ENCODE data around the gene PLCB4. TPM values are rescaled to one million over a fixed set of nuclear protein-coding genes. Genes with fewer than 3 reads are reported as not detected.

PLCB4 gene
- polyA plus RNA-seq, 1 donor (not counting 4 experiments of a cell fraction or from before 2014, with no cell fraction given), result 4.1 TPM

DNA sequence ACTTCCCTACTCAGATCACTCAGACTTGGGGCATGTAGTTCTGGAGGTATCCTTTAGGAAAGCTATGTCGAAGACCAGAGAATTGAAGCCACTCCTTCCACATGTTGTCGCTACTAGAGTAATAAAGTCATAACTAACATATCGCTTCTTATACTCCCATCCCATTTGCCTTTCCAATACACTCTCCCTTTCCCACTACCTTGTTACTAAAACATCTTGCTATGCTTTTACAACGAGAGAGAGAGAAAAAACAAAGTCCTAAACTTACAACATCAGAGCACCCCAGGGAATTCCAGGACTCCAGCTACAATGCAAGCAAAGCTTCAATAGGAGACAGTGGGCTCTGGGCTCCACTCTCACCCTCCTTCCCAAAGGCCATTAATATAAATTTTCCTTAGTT lies 440.4 kb downstream of the PLCB4 start:
- no peak for DNase-seq (ENCODE audit: low read depth, low spot score)
- Histone ChIP-seq H3K27ac (ENCODE audit: control insufficient read depth, insufficient read depth, low read length) (no peak overlapping the region), H4K20me1 (ENCODE audit: control insufficient read depth, extremely low read depth, insufficient read depth, low read length) (no peaks in the 10 kb centered on the region), H2AFZ (ENCODE audit: control insufficient read depth, low read length) (no peak overlapping the region), H3K79me2 (ENCODE audit: control insufficient read depth, insufficient read depth, low read length) (no peaks in the 10 kb centered on the region), H3K9me1 (ENCODE audit: control insufficient read depth, extremely low read depth, insufficient read depth, low read length) (no peaks in the 10 kb centered on the region), H3K4me1 (ENCODE audit: control insufficient read depth, extremely low read depth, insufficient read depth, low read length) (no peaks in the 10 kb centered on the region), H3K27me3 (ENCODE audit: control insufficient read depth, extremely low read depth, insufficient read depth, low read length) (peaks cover 57% of the 10 kb centered on the region), H3K9me3 (ENCODE audit: control insufficient read depth, low read depth, low read length) (no peaks in the 10 kb centered on the region), H3K36me3 (ENCODE audit: control insufficient read depth in 2 of 2, extremely low read depth in 1 of 2, insufficient read depth in 2 of 2, low read length in 2 of 2) (no peaks in the 10 kb centered on the region), H3K9ac (ENCODE audit: control insufficient read depth, extremely low read depth, insufficient read depth, low read length) (no peak overlapping the region), H3K4me2 (ENCODE audit: control insufficient read depth, extremely low read depth, insufficient read depth, low read depth, low read length) (no peak overlapping the region), H3K4me3 (ENCODE audit: control insufficient read depth in 2 of 3, extremely low read depth in 1 of 3, insufficient read depth in 2 of 3, low read depth in 1 of 3, low read length in 3 of 3) (no peak overlapping the region)
- dilution Hi-C loops (cut with MboI; ENCODE audit: extremely low pct_ligation_motif_present, low sequenced_read_pairs), result no loop called here
- FAIRE-seq, result no peak
- no peak for TF ChIP-seq EZH2 (IDR thresholded peaks at IDR 0.05; ENCODE audit: low read length)
- TF ChIP-seq, protein P1, sequence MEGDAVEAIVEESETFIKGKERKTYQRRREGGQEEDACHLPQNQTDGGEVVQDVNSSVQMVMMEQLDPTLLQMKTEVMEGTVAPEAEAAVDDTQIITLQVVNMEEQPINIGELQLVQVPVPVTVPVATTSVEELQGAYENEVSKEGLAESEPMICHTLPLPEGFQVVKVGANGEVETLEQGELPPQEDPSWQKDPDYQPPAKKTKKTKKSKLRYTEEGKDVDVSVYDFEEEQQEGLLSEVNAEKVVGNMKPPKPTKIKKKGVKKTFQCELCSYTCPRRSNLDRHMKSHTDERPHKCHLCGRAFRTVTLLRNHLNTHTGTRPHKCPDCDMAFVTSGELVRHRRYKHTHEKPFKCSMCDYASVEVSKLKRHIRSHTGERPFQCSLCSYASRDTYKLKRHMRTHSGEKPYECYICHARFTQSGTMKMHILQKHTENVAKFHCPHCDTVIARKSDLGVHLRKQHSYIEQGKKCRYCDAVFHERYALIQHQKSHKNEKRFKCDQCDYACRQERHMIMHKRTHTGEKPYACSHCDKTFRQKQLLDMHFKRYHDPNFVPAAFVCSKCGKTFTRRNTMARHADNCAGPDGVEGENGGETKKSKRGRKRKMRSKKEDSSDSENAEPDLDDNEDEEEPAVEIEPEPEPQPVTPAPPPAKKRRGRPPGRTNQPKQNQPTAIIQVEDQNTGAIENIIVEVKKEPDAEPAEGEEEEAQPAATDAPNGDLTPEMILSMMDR (optimal IDR thresholded peaks at IDR 0.05 in 1 of 3, IDR thresholded peaks at IDR 0.05 in 1 of 3, conservative IDR thresholded peaks at IDR 0.05 in 1 of 3; ENCODE audit: extremely low read depth in 1 of 3, insufficient read depth in 2 of 3, low read length in 3 of 3), result no peak

DNA sequence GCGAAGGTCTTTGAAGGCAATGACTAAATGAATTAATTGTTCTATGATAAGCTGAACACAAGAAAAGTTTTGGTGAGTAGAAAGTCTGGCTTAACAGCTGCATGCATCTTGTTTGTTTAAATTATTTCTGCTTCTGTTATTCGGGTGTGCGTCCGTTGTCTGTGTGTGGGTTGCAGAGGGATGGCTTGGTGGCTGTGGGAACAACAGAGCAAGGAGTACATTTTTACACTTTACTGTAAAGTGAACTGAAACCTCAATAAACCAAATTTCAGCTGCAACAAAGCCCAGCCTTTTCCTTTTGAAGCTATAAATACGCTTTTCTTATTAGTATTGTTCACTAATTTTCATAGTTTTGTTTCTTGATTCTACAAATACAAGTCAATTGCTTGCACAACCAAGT lies 442.0 kb downstream of the PLCB4 start:
- H3K9ac ChIP-seq (ENCODE audit: control insufficient read depth, extremely low read depth, insufficient read depth, low read length), result no peak overlapping the region
- no peak overlapping the region for H3K27ac ChIP-seq (ENCODE audit: control insufficient read depth, insufficient read depth, low read length)
- H3K27me3 ChIP-seq (ENCODE audit: control insufficient read depth, extremely low read depth, insufficient read depth, low read length), result peaks cover 68% of the 10 kb centered on the region
- H3K4me1 ChIP-seq (ENCODE audit: control insufficient read depth, extremely low read depth, insufficient read depth, low read length), result no peaks in the 10 kb centered on the region
- TF ChIP-seq, protein P1 (optimal IDR thresholded peaks at IDR 0.05 in 1 of 3, IDR thresholded peaks at IDR 0.05 in 1 of 3, conservative IDR thresholded peaks at IDR 0.05 in 1 of 3; ENCODE audit: extremely low read depth in 1 of 3, insufficient read depth in 2 of 3, low read length in 3 of 3), result no peak
- TF ChIP-seq EZH2 (IDR thresholded peaks at IDR 0.05; ENCODE audit: low read length), result no peak
- no peak overlapping the region for H3K4me3 ChIP-seq (ENCODE audit: control insufficient read depth in 2 of 3, extremely low read depth in 1 of 3, insufficient read depth in 2 of 3, low read depth in 1 of 3, low read length in 3 of 3)
- no peak for DNase-seq (ENCODE audit: low read depth, low spot score)
- H3K9me3 ChIP-seq (ENCODE audit: control insufficient read depth, low read depth, low read length), result no peaks in the 10 kb centered on the region
- no peaks in the 10 kb centered on the region for H4K20me1 ChIP-seq (ENCODE audit: control insufficient read depth, extremely low read depth, insufficient read depth, low read length)
- no peaks in the 10 kb centered on the region for H3K36me3 ChIP-seq (ENCODE audit: control insufficient read depth in 2 of 2, extremely low read depth in 1 of 2, insufficient read depth in 2 of 2, low read length in 2 of 2)
- no peak overlapping the region for H2AFZ ChIP-seq (ENCODE audit: control insufficient read depth, low read length)
- no peaks in the 10 kb centered on the region for H3K79me2 ChIP-seq (ENCODE audit: control insufficient read depth, insufficient read depth, low read length)
- H3K9me1 ChIP-seq (ENCODE audit: control insufficient read depth, extremely low read depth, insufficient read depth, low read length), result no peaks in the 10 kb centered on the region
- H3K4me2 ChIP-seq (ENCODE audit: control insufficient read depth, extremely low read depth, insufficient read depth, low read depth, low read length), result no peak overlapping the region
- dilution Hi-C loops (cut with MboI; ENCODE audit: extremely low pct_ligation_motif_present, low sequenced_read_pairs), result no loop called here
- no peak for FAIRE-seq
